GM21825 (cell line): Measurements from ENCODE around the gene SLC6A2.

Experiments
- ATAC-seq: cut with Tn5 transposase; IDR thresholded peaks from one replicate; pipeline ENCODE4 v1.9.1; 2021; ENCODE audit warnings: mild to moderate bottlenecking, moderate library complexity; ENCODE audit not compliant: unreplicated experiment

Gene SLC6A2

GRCh38 chr16:55645986-55646385 is 9.8 kb upstream of the SLC6A2 start:
- ATAC-seq = no peak

DNA sequence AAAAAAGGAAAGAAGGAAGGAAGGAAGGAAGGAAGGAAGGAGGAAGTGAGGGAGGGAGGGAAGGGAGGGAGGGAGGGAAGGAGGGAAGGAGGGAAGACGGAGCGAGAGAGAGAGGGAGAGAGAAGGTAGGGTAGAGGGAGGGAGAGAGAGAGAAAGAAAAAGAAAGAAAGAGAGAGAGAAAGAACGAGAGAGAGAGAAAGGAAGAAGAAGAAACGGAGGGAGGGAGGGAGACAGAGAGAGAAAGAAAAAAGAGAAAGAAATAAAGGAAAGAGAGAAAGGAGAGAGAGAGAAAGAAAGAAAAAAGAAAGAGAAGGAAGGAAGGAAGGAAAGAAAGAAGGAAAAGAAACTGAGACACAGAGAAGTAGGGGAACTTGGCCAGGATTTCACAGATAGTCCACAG is 8.4 kb upstream of the SLC6A2 start:
- ATAC-seq = no peak

DNA sequence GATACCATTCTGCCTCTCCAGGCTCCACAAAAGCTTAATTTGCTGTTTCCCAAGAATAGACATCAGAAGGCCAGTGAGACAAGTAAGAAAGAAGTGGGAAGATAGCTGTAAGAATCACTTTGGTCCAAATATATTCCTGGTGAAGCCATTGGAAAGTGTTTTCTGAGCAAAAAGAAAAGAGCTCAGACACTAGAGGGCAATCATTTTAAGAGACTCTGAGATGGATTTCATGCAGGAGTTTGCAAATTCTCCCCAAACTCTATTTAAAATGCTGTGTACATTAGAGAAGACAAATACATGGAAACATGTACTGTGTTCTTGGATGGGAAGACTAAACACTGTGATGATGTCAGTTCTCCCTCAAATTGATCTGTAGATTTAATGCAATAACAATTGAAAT is 8.0 kb upstream of the SLC6A2 start:
- ATAC-seq = no peak

GRCh38 chr16:55651841-55652824 is 3.7 kb upstream of the SLC6A2 start:
- ATAC-seq = no peak

DNA sequence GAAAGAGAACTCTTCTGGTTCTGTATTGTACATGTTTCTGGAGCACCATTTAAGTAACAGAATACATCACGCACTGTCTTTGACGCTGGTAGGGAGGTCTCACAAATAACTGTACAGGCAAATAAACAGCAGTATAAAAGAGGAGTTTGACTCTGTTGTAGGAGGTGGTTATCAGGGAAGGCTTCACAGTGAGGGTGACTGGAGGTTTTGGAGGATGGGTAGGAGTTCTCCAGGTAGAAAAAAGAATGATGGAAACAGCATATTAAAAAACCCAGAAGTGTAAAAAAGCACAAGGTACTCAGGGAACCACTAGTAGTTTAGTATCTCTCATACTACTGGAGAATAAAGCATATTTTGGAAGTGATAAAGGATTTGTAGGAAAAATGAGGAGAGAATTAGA is 2.7 kb upstream of the SLC6A2 start:
- no peak for ATAC-seq

- no peak for ATAC-seq
These were observed 349 bp upstream of the SLC6A2 start for GRCh38 chr16:55655381-55655896.

DNA sequence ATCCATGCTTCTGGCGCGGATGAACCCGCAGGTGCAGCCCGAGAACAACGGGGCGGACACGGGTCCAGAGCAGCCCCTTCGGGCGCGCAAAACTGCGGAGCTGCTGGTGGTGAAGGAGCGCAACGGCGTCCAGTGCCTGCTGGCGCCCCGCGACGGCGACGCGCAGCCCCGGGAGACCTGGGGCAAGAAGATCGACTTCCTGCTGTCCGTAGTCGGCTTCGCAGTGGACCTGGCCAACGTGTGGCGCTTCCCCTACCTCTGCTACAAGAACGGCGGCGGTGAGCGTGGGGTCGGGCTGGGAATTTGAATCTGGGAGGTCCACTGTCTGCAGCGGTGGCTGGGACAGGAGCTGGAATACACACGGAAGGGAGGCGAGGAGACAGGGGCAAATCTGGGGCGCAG is 904 bp downstream of the SLC6A2 start:
- no peak for ATAC-seq

- ATAC-seq = no peak
These were observed 1.8 kb downstream of the SLC6A2 start for GRCh38 chr16:55657616-55658015.

DNA sequence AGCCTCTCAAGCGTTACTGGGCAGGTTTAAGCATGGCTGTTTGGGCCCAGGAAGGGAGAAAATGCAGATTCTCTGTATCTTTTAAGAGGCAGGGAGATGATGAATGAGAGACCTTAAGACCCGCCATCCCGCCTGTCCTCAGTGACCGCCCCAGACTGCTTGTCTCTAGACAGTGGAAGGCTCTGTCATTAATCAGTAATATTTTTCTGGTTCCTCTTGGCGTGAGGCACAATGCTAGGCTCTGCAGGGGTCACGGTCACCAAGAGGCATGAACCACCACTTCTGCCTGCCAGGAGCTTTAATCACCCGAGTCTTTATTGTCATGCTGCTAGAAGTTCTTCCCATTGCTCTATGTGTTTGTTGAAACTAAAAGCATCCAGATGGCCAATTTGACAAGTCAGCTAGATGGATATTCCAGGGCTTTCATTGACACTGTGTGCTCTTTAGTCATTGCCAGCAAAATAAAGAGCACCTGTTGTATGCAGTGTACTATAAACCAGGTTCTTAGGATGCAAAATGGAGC is 3.2 kb downstream of the SLC6A2 start:
- ATAC-seq = no peak

DNA sequence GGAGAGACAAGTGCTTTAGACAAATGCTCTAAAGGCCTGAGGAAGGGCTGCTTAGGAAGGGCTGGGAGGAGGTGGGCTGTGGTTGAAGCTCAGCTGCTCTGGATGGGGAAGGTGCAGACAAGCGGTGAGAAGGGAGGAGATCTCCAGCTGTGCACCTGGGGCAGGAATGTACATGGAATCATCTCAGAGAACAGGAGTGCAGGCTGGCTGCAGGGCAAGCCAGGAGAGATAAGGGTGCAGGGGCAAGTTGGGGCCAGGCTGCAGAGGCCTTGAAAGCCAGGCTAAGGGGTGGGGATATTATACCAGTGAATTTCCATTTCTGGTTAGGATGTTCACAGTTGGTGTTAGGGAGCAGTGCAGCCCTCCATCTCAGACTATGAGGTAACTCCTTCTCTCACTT is 4.2 kb downstream of the SLC6A2 start:
- ATAC-seq = no peak

- ATAC-seq = no peak
These were observed 5.0 kb downstream of the SLC6A2 start for GRCh38 chr16:55660828-55661227.

DNA sequence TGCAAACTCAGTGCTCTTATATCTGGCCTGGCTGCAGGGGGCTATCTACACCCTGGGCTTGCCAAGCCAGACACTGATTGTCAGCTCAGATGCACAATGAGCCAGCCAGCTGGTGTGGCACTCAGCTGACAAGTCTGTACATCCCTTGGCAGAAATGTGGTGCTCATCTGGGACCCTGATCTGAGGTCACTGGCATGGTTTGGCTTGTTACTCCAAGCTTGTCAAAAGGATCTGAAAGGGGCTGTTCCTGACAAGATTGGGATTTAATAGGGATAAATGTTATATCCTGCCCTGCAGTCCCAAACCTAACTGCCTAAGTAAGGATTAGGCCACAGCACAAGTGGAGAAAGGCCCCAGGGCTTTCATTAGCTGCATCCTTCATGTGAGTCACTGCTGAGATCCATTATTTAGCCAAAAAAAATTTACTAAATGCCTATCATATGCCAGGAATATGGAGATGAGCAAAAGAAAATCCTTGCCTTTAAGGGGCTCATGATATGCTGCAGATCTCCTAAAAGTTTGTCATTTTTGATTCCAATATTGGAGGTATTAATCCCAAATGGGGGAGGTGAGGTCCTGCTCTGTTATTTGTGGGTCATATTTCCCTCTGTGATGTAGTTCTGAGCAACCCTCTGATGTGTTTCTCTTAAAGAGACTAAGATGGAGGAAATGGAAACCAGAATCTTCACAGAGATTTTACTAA is 6.3 kb downstream of the SLC6A2 start:
- no peak for ATAC-seq

DNA sequence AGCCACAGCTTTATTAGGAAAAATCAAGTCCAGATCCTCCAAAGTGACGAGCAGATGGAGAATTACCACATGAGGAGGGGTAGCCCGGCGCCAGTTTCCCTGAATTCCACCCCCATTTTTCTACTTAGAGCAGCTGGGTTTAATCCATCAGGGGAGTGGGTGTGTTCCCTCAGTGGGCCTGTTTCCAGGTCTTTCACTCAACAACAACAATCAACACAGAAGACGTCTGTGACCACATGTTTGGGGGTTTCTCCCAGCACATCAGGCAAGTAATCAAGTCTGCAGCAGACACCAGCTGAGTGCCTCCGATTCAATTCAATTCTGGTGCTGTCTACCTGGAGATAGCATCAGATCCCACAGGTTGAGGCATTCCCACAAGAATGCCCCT is 6.8 kb downstream of the SLC6A2 start:
- no peak for ATAC-seq

GRCh38 chr16:55663225-55663624 is 7.4 kb downstream of the SLC6A2 start:
- no peak for ATAC-seq

DNA sequence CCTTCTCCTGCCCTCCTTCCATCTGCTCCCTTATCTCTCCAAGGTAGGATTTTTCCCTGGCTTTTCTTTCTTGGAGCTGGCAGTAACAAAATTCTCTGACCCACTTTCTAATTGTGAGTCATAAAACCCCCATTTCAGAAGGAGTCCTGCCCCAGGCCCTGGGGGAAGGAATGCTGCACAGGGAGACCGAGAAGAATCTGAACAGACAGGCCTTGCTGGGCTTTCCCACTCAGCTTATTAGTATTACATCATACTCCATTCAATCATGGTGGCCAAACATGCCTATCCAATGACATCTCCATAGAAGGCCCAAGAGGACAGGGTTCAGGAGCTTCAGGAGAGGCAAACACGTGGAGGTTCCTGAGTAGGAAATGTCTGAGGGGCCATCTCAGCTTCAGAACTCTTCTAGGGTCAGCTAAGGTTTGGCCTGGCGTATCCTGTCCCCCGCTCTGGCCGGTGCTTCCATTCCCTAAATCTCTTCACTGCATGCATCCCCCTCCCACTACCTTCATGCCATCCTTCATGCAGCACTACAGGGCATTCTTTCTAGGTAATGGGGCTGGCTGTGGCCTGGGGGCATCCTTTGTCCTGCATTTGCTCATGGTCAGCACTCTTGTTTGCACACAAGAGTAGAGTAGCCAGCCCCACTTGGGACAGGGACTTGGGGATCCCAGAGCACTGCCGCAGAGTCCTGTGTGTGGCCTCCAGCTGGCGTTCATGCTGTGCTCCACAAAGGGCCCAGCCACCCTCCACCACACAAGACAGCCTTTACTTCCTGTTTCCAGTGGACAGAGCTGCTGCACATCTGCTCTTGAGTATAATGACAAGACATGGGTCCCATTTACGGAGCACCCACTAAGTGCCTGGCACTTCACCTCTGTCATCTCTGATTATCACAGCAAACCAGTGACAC is 8.2 kb downstream of the SLC6A2 start:
- no peak for ATAC-seq

GRCh38 chr16:55664786-55665407 is 9.1 kb downstream of the SLC6A2 start:
- ATAC-seq = no peak

GRCh38 chr16:55665511-55665910 is 9.7 kb downstream of the SLC6A2 start:
- ATAC-seq = no peak

- ATAC-seq = no peak
These were observed 10.2 kb downstream of the SLC6A2 start for GRCh38 chr16:55666012-55666411.

- no peak for ATAC-seq
These were observed 12.0 kb downstream of the SLC6A2 start for GRCh38 chr16:55667753-55668152.
